NB4 (cell line): ENCODE results near the gene CLSTN3.

Source experiments
- CTCF ChIP-seq: IDR thresholded peaks from one replicate; pipeline ENCODE4 v1.5.1; 2012; ENCODE audit warnings: low read depth, low read length
- MAX ChIP-seq: IDR thresholded peaks from 2 replicates; pipeline ENCODE4 v1.6.1; 2011; ENCODE audit warnings: low read depth, low read length
- POLR2A ChIP-seq: IDR thresholded peaks from 2 replicates; pipeline ENCODE4 v1.6.1; 2011; ENCODE audit warnings: mild to moderate bottlenecking; ENCODE audit not compliant: insufficient read length; ENCODE audit errors: extremely low read depth

- TF ChIP-seq CTCF (no peak), POLR2A (no peak), MAX (no peak)
Observed at GRCh38 chr12:7118881-7119280, 11.3 kb upstream of the CLSTN3 start.
